IMR-90 (cell line): ENCODE data around the gene TOR1AIP2. TPM values are rescaled to one million over a fixed set of nuclear protein-coding genes. Genes with fewer than 3 reads are reported as not detected.

Source experiments
- ATAC-seq: fragments of 200-7000 bp; cut with Tn5 transposase; 2 replicates; pipeline ENCODE4 v1.9.1; 2020; ENCODE audit warnings: low read depth, mild to moderate bottlenecking, moderate library complexity
- BruUV-seq: library from RNA; stranded (reverse); fragments of 400-500 nt; replicated peaks from 2 replicates; lab custom pipeline; 2021; lab: Mats Ljungman, UMichigan
- CTCF ChIA-PET: fragments of 300-600 bp; formaldehyde crosslinking; extraction: SDS; loops from one replicate; lab custom pipeline; 2021; ENCODE audit warnings: antibody characterized with exemption; lab: Yijun Ruan, JAX
- POLR2A ChIA-PET: fragments of 300-600 bp; sonication (Branson Sonifier 250); formaldehyde crosslinking; loops from one replicate; lab custom pipeline; 2022; ENCODE audit warnings: antibody characterized with exemption; ENCODE audit not compliant: unreplicated experiment; lab: Charles Lee
- DNase-seq: peaks from one replicate; pipeline ENCODE4 v3.0.0; 2013
- H2AFZ ChIP-seq: replicated peaks from 2 replicates; pipeline ENCODE3; 2013; ENCODE audit warnings: low read length, mild to moderate bottlenecking; ENCODE audit not compliant: poor library complexity
- H2AK5ac ChIP-seq: 2 replicates; pipeline ENCODE4 v1.6.1; 2013; ENCODE audit warnings: low read depth, low read length, inconsistent platforms
- H2AK9ac ChIP-seq: replicated peaks from 2 replicates; pipeline ENCODE3; 2013; ENCODE audit warnings: mild to moderate bottlenecking, low read depth, low read length, moderate library complexity; ENCODE audit not compliant: poor library complexity
- H2BK120ac ChIP-seq: 2 replicates; pipeline ENCODE4 v1.6.1; 2013; ENCODE audit warnings: low read depth, low read length, inconsistent platforms
- H2BK15ac ChIP-seq: 3 replicates; pipeline ENCODE4 v1.6.1; 2013; ENCODE audit warnings: low read depth, low read length, inconsistent platforms
- H2BK20ac ChIP-seq: 2 replicates; pipeline ENCODE4 v1.6.1; 2013; ENCODE audit warnings: low read depth, mild to moderate bottlenecking, inconsistent platforms, low read length, moderate library complexity
- H2BK5ac ChIP-seq: 2 replicates; pipeline ENCODE4 v1.6.1; 2013; ENCODE audit warnings: mild to moderate bottlenecking, low read depth, low read length, inconsistent platforms; ENCODE audit not compliant: poor library complexity, severe bottlenecking
- H3K14ac ChIP-seq: replicated peaks from 2 replicates; pipeline ENCODE4 v1.6.1; 2013; ENCODE audit warnings: low read depth, low read length, inconsistent platforms
- H3K18ac ChIP-seq: 2 replicates; pipeline ENCODE4 v1.6.1; 2013; ENCODE audit warnings: low read depth, low read length, control low read depth
- H3K23ac ChIP-seq: 2 replicates; pipeline ENCODE4 v1.6.1; 2013; ENCODE audit warnings: low read depth, low read length, inconsistent platforms
- H3K27ac ChIP-seq: 2 replicates; pipeline ENCODE4 v1.5.1; 2013; ENCODE audit warnings: mild to moderate bottlenecking, control low read depth, low read length; ENCODE audit not compliant: insufficient read depth
- H3K27me3 ChIP-seq: 2 replicates; pipeline ENCODE4 v1.6.1; 2013; ENCODE audit warnings: low read length; ENCODE audit not compliant: control insufficient read depth, insufficient read depth
- H3K36me3 ChIP-seq: 2 replicates; pipeline ENCODE4 v1.6.1; 2013; ENCODE audit warnings: low read length, mixed read lengths; ENCODE audit not compliant: control insufficient read depth, insufficient read depth
- H3K4ac ChIP-seq: 2 replicates; pipeline ENCODE4 v1.6.1; 2013; ENCODE audit warnings: low read depth, low read length, inconsistent platforms
- H3K4me1 ChIP-seq: 2 replicates; pipeline ENCODE4 v1.6.1; 2013; ENCODE audit warnings: low read length, mixed read lengths; ENCODE audit not compliant: control insufficient read depth, insufficient read depth
- H3K4me2 ChIP-seq: 2 replicates; pipeline ENCODE4 v1.6.1; 2013; ENCODE audit warnings: low read depth, mild to moderate bottlenecking, control low read depth, low read length, moderate library complexity
- H3K4me3 ChIP-seq: 2 replicates; pipeline ENCODE4 v1.5.1; 2013; ENCODE audit warnings: low read depth, mild to moderate bottlenecking, control low read depth, low read length, moderate library complexity; ENCODE audit not compliant: insufficient read depth
- H3K56ac ChIP-seq: 2 replicates; pipeline ENCODE4 v1.6.1; 2013; ENCODE audit warnings: low read length, inconsistent platforms; ENCODE audit not compliant: insufficient read depth; ENCODE audit errors: extremely low read depth
- H3K79me1 ChIP-seq, 2 experiments: 2 replicates each; pipeline ENCODE4 v1.6.1; 2013; ENCODE audit warnings: low read length in 2 of 2, inconsistent platforms in 1 of 2, low read depth in 1 of 2
- H3K9ac ChIP-seq: 2 replicates; pipeline ENCODE4 v1.6.1; 2013; ENCODE audit warnings: low read depth, low read length, control low read depth
- H3K9me1 ChIP-seq: 2 replicates; pipeline ENCODE4 v1.6.1; 2013; ENCODE audit warnings: low read length, inconsistent platforms; ENCODE audit not compliant: insufficient read depth
- H3K9me3 ChIP-seq: 2 replicates; pipeline ENCODE4 v1.6.1; 2013; ENCODE audit warnings: low read length; ENCODE audit not compliant: control insufficient read depth, insufficient read depth
- H4K20me1 ChIP-seq: 2 replicates; pipeline ENCODE4 v1.6.1; 2013; ENCODE audit warnings: low read length, inconsistent platforms; ENCODE audit not compliant: insufficient read depth
- H4K5ac ChIP-seq: 2 replicates; pipeline ENCODE4 v1.6.1; 2013; ENCODE audit warnings: mild to moderate bottlenecking, low read depth, low read length, control low read depth
- H4K8ac ChIP-seq, 2 experiments: 2 replicates each; pipeline ENCODE4 v1.6.1; 2013; ENCODE audit warnings: low read depth in 2 of 2, low read length in 2 of 2, control low read depth in 1 of 2, inconsistent platforms in 1 of 2
- H4K91ac ChIP-seq: 2 replicates; pipeline ENCODE4 v1.6.1; 2013; ENCODE audit warnings: low read depth, low read length, inconsistent platforms; ENCODE audit not compliant: insufficient read depth
- CHD1 ChIP-seq: IDR thresholded peaks from 2 replicates; pipeline ENCODE4 v1.6.1; 2012; ENCODE audit warnings: low read depth, low read length, improper control_type of control experiment
- MAZ ChIP-seq: IDR thresholded peaks from 2 replicates; pipeline ENCODE4 v1.6.1; 2012; ENCODE audit warnings: low read depth, mild to moderate bottlenecking, low read length, improper control_type of control experiment, moderate library complexity, borderline replicate concordance
- NFE2L2 ChIP-seq: fragments of 150-350 bp; IDR thresholded peaks from 2 replicates; pipeline ENCODE4 v1.6.1; 2016; ENCODE audit warnings: low read depth, mild to moderate bottlenecking, low read length
- POLR2A ChIP-seq: IDR thresholded peaks from 2 replicates; pipeline ENCODE4 v1.6.1; 2012; ENCODE audit warnings: mild to moderate bottlenecking, low read depth, low read length
- RCOR1 ChIP-seq: IDR thresholded peaks from 2 replicates; pipeline ENCODE4 v1.6.1; 2012; ENCODE audit warnings: mild to moderate bottlenecking, low read length, improper control_type of control experiment; ENCODE audit not compliant: insufficient replicate concordance
- SMC3 ChIP-seq: fragments of 150-350 bp; IDR thresholded peaks from 2 replicates; pipeline ENCODE4 v1.6.1; 2016; ENCODE audit warnings: low read depth, mild to moderate bottlenecking, antibody characterized with exemption, low read length, moderate library complexity
- WGBS, 2 experiments: methylation state at CpG; one replicate each; pipeline versions ENCODE4 v1.1.5 to v1.1.7; 2013; ENCODE audit warnings: missing lambda C conversion rate in 2 of 2; ENCODE audit not compliant: insufficient read length in 1 of 2; ENCODE audit errors: extremely low coverage in 2 of 2; 5-methylcytosine and 5-hydroxymethylcytosine counted together
- dilution Hi-C: fragments of 300-500 bp; cut with HindIII; formaldehyde crosslinking; loops from one replicate; pipeline ENCODE4 v1.14.3; 2018; ENCODE audit warnings: low sequenced_read_pairs; ENCODE audit not compliant: unreplicated experiment
- in situ Hi-C: fragments of 300-500 bp; cut with MboI; formaldehyde crosslinking; loops from 3 replicates; pipeline ENCODE4 v1.14.3; 2019; ENCODE audit warnings: low sequenced_read_pairs, inconsistent platforms, mixed read lengths
- intact Hi-C: fragments of 100-400 bp; cut with micrococcal nuclease; formaldehyde crosslinking; loops from 2 replicates; pipeline ENCODE4 v1.10.0; 2022
- polyA plus RNA-seq, 3 experiments: library from polyadenylated mRNA; depleted of rRNA; stranded (reverse); fragments of >200 nt; gene quantifications; 2 replicates each; pipeline ENCODE4 v1.2.3, GENCODE V29; 2012; ENCODE audit warnings: low replicate concordance in 1 of 3
- total RNA-seq: library from RNA; depleted of rRNA; stranded (reverse); fragments of >200 nt; gene quantifications from 2 replicates; pipeline ENCODE4 v1.2.3, GENCODE V29; 2012
- TF ChIP-seq, protein P1 (sequence below): fragments of 150-350 bp; IDR thresholded peaks from 2 replicates; pipeline ENCODE4 v1.6.1; 2016; ENCODE audit warnings: low read depth, mild to moderate bottlenecking, low read length, moderate library complexity, borderline replicate concordance
- TF ChIP-seq, protein P2 (sequence below): fragments of 150-350 bp; IDR thresholded peaks from 2 replicates; pipeline ENCODE4 v1.6.1; 2017; ENCODE audit warnings: mild to moderate bottlenecking, antibody characterized with exemption, low read length, low read depth
- TF ChIP-seq, protein P3 (sequence below): conservative IDR thresholded peaks from 2 replicates; pipeline ENCODE4 v1.5.1; 2012; ENCODE audit warnings: mild to moderate bottlenecking, low read depth, low read length, improper control_type of control experiment

Gene TOR1AIP2
- total and polyA plus RNA-seq, 2 of the 4 experiments (the other 2 are of a cell fraction): 20.7 to 85.0 TPM

DNA sequence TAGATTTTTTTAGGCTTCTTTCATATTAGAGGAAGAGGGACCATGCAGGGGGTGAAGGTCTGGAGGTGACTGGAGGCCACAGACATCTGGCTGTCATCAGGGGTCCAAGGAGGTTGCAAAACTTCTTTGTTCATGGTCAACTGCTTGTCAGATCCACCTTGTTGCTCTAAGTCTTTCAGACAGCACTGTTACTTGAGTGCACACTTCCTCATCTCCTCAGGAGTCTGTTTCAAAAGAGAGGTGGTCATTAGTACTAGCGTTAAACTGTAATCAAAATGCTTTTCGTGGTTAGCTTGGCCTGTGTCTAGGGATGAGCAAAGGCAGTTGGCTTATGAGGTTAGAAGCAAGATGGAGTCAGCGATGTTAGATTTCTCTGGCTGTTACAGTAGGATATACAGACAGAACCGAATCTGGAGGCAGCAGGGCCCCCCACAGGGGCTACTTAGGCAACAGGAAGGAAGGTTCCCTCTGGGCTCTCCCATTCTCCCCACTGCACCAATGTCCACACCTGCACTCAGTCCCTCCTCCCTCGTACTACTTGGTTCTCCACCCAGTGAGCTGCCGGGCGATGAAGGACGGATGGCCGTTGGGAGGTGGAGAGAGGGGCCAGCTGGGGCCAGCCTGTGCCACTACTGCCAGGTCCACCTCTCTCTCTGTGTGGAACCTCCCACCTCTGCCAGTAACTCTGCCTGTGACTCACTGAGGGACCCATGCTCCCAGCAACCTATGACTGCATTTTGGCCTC, 57.2 kb downstream of the TOR1AIP2 start:
- H2BK20ac ChIP-seq: no peak overlapping the region
- ATAC-seq (no peak), DNase-seq (no peak)
- H3K4me2 ChIP-seq: no peak overlapping the region
- TF ChIP-seq MAZ (no peak), CHD1 (no peak), RCOR1 (no peak), POLR2A (no peak), SMC3 (no peak), NFE2L2 (no peak)
- TF ChIP-seq, protein P1, sequence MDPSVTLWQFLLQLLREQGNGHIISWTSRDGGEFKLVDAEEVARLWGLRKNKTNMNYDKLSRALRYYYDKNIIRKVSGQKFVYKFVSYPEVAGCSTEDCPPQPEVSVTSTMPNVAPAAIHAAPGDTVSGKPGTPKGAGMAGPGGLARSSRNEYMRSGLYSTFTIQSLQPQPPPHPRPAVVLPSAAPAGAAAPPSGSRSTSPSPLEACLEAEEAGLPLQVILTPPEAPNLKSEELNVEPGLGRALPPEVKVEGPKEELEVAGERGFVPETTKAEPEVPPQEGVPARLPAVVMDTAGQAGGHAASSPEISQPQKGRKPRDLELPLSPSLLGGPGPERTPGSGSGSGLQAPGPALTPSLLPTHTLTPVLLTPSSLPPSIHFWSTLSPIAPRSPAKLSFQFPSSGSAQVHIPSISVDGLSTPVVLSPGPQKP: no peak
- TF ChIP-seq, protein P2, sequence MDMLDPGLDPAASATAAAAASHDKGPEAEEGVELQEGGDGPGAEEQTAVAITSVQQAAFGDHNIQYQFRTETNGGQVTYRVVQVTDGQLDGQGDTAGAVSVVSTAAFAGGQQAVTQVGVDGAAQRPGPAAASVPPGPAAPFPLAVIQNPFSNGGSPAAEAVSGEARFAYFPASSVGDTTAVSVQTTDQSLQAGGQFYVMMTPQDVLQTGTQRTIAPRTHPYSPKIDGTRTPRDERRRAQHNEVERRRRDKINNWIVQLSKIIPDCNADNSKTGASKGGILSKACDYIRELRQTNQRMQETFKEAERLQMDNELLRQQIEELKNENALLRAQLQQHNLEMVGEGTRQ: no peak
- TF ChIP-seq, protein P3, sequence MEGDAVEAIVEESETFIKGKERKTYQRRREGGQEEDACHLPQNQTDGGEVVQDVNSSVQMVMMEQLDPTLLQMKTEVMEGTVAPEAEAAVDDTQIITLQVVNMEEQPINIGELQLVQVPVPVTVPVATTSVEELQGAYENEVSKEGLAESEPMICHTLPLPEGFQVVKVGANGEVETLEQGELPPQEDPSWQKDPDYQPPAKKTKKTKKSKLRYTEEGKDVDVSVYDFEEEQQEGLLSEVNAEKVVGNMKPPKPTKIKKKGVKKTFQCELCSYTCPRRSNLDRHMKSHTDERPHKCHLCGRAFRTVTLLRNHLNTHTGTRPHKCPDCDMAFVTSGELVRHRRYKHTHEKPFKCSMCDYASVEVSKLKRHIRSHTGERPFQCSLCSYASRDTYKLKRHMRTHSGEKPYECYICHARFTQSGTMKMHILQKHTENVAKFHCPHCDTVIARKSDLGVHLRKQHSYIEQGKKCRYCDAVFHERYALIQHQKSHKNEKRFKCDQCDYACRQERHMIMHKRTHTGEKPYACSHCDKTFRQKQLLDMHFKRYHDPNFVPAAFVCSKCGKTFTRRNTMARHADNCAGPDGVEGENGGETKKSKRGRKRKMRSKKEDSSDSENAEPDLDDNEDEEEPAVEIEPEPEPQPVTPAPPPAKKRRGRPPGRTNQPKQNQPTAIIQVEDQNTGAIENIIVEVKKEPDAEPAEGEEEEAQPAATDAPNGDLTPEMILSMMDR: no peak
- H3K4me3 ChIP-seq: no peak overlapping the region
- H3K27ac ChIP-seq: no peak overlapping the region
- H3K9ac ChIP-seq: no peak overlapping the region
- peaks cover 5% of the 10 kb centered on the region; the same call in 1 of the 2 replicates for H3K9me1 ChIP-seq
- H3K79me1 ChIP-seq: no peaks in the 10 kb centered on the region
- H2AFZ ChIP-seq: no peak overlapping the region
- H3K9me3 ChIP-seq: no peaks in the 10 kb centered on the region
- H4K5ac ChIP-seq: no peak overlapping the region
- H2AK9ac ChIP-seq: no peak overlapping the region
- in situ Hi-C loops: loop anchor here (25.0 kb wide), 1 partner anchor 583 kb away; the partner anchor contains the start of gene ABL2
- H3K4ac ChIP-seq: no peak overlapping the region
- peaks cover 11% of the 10 kb centered on the region for H3K27me3 ChIP-seq
- dilution Hi-C loops: no loop called here
- no peak overlapping the region for H2BK15ac ChIP-seq
- no peak overlapping the region for H3K14ac ChIP-seq
- no peak overlapping the region for H3K18ac ChIP-seq
- H3K36me3 ChIP-seq: no peaks in the 10 kb centered on the region
- no peak overlapping the region for H3K23ac ChIP-seq
- H4K91ac ChIP-seq: no peak overlapping the region
- no peak overlapping the region for H2AK5ac ChIP-seq
- no TSS peak for BruUV-seq
- intact Hi-C loops: no loop called here
- ChIA-PET CTCF (no interaction called here), POLR2A (no interaction called here)
- WGBS, 2 experiments: no CpG with 5 or more reads among the region's 9 CpGs
- no peak overlapping the region for H2BK120ac ChIP-seq
- no peak overlapping the region for H3K56ac ChIP-seq
- H2BK5ac ChIP-seq: no peak overlapping the region
- peaks cover 18% of the 10 kb centered on the region for H3K4me1 ChIP-seq
- no peaks in the 10 kb centered on the region for H4K20me1 ChIP-seq
- H4K8ac ChIP-seq: no peak overlapping the region
